ENCODE measurements around the gene SPDYC.

Gene SPDYC

DNA sequence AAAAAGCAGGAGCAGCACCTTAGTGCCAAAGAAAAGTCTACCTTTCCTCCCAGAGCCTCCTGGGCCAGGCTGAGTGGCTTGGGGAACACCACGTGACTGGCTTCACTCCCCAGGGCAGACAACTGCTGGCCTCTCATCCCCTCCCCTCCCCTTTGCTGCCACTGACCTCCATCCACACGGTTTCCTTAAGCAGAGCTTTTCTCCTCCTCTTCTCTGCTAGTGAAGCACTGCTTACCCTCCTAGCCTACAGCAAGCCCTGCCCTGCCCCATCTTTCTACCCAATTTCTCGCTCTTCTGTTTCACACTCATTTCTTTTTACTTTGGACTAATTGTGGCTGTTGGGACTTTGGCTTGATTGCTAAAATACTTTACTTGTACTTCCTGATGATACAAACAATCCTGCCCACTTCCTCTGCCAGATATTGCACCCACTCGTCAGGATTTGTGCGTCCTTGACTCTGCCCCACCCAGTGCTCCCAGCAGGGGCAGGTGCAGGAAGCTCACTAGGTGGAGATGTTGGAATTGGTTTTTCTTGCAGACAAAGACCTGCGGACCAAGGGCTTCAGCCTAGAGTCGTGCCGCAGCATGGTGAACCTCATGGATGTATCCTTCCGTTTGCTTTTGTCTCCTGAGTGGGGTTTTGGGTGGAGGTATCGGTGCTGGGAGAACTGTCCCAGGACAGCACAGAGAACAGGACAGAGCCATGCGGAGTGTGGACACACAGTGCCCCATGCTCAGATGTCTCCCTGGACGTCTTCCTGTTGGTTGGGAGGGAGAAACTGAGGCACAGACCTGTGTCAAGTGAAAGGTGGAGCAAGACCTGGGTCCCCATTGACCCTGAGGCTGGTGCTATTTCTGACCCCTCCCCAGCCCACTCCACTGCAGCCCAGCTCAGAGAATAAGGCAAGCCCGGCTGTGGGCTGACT, 39.0 kb downstream of the SPDYC start:
- FAIRE-seq = no peak

GRCh38 chr11:65209711-65210360, 39.8 kb downstream of the SPDYC start:
- FAIRE-seq = no peak

DNA sequence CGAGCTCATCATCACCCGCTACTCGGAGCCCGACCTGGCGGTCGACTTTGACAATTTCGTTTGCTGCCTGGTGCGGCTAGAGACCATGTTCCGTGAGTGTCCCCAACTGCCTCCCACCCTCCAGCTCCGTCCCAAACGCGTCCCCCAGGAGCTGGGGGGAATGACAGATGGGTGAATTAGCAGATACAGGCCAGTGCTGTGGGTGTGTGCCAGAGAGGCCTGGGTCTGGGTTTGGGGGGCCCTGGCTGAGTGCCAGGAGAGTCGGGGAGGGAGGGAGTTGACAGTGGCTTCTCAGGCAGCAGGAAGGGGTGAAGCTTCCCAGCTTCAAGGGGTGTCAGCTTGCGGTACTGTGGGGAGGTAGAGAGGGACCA, 40.3 kb downstream of the SPDYC start:
- no peak for FAIRE-seq

- FAIRE-seq = no peak
Observed at GRCh38 chr11:65210748-65211147, 40.7 kb downstream of the SPDYC start.

DNA sequence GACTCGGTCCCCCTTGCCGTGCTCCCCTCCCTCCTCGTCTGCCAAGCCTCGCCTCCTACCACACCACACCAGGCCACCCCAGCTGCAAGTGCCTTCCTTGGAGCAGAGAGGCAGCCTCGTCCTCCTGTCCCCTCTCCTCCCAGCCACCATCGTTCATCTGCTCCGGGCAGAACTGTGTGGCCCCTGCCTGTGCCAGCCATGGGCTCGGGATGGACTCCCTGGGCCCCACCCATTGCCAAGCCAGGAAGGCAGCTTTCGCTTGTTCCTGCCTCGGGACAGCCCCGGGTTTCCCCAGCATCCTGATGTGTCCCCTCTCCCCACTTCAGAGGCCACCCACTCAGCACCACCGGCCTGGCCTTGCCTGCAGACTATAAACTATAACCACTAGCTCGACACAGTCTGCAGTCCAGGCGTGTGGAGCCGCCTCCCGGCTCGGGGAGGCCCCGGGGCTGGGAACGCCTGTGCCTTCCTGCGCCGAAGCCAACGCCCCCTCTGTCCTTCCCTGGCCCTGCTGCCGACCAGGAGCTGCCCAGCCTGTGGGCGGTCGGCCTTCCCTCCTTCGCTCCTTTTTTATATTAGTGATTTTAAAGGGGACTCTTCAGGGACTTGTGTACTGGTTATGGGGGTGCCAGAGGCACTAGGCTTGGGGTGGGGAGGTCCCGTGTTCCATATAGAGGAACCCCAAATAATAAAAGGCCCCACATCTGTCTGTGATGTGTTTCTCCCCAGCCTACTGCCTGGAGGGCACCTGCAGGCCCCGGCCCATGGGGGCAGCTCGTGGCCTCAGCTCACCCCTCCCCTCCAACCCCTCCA, 41.5 kb downstream of the SPDYC start:
- no peak for FAIRE-seq

- FAIRE-seq = no peak
Observed at GRCh38 chr11:65212226-65212801, 42.3 kb downstream of the SPDYC start.

DNA sequence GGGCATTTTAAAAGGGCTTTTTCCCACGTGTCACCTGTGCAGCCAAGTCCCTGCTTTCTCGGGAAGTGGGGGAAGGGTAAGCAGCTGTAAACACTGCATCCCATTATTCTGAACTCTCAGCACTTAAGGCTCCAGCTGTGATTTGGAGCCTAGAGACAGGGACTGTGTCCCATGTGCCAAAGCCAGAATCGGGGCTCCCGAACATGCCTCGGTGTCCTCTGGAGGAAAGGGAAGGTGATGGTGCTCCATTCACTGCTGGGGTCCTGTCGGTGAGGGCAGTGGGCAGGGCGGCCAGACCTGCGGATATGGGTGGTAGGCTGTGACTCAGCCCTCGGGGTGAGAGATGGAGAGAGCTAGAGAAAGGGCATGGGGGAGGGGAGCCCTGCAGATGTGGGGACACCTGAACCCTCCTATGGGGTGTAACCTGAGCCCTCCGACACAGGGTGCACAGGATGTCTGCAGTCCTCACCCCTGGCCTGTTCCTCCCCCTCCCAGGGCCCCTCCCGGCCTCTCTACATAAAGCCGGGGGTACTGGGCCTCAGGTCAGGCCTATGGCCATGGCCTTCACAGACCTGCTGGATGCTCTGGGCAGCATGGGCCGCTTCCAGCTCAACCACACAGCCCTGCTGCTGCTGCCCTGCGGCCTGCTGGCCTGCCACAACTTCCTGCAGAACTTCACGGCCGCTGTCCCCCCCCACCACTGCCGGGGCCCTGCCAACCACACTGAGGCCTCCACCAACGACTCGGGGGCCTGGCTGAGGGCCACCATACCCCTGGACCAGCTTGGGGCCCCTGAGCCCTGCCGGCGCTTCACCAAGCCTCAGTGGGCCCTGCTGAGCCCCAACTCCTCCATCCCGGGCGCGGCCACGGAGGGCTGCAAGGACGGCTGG, 43.5 kb downstream of the SPDYC start:
- no peak for FAIRE-seq

DNA sequence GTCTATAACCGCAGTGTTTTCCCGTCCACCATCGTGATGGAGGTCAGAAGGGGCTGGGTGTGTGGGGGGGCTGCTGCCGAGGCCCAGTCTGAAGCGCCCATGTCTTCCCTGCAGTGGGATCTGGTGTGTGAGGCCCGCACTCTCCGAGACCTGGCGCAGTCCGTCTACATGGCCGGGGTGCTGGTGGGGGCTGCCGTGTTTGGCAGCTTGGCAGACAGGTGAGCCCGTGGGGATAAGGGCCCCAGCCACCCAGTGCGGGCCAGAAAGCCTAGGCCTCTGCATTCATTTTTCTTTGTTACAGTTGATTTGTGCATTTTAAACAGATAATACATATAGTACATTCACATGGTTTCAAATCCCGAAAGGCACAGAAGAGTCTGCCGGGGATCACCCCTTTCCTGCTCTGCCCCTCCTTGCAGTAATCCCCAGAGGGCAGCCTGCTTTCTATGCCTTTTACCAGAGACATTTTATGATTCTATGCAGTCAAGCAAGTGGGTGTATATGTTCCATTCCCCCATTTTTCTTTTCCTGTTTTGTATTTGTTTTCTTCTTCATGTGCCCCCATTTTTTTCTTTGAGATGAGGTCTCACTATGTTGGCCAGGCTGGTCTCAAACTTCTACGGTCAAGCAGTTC, 44.3 kb downstream of the SPDYC start:
- no peak for FAIRE-seq

- FAIRE-seq = no peak
Observed at GRCh38 chr11:65215441-65216076, 45.5 kb downstream of the SPDYC start.

DNA sequence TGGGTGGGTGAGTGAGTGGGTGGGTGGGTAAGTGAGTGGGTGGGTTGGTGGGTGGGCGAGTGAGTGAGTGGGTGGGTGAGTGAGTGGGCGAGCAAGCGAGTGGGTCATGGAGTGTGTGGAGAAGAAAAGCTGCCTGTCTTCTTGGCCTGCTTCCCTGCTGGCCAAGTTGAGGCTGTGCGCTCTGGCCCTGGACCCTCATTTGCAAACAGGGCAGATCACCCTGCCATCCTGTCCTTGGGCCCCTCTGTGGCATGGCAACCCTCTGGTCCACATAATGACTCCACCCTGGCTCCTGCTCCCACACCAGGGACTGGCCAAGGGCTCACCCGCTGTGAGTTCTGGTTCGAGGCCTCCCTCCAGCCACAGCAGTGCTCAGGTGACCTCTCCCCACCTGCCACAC, 46.8 kb downstream of the SPDYC start:
- no peak for FAIRE-seq

DNA sequence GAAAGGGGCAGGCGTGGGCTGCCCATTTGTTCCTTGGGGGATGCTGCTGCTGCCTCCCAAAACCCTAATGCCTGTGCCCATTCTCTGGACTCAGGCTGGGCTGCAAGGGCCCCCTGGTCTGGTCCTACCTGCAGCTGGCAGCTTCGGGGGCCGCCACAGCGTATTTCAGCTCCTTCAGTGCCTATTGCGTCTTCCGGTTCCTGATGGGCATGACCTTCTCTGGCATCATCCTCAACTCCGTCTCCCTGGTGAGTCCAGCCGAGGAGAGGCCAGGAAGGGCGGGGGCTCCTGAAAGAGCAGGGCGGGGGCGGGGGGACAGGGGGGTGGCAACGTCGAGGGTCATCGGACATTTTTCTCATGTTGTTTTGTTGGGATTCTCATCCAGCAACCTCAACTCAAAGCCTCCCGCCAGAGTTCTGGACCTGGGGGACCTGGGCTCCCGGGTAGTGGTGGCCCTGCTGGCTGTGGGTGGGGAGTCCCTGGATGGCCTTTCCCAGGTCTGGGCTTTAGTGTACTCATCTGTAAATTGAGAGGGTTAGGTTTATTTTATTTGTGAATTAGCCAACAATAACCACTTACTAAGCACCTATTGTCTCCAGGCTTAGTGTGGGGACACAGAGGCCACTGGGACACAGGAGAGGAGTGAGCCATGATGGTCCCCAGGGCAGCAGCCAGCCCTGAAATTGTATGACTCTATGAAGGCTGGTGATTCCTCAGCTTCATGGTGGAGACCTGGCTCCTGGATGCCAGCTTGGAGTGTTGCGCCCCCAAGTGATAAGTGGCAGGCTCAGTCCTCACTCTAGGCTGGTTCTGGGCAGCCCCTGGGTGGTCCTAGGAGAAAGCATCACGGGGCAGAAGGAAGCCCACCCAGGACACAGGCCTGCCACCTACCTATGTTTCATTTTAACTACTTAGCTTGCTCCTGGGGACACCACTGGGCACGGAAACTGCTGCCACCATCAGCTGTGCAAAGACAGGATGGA, 47.7 kb downstream of the SPDYC start:
- no peak for FAIRE-seq

- no peak for FAIRE-seq
Observed at GRCh38 chr11:65218446-65218845, 48.4 kb downstream of the SPDYC start.

GRCh38 chr11:65219930-65220213, 49.8 kb downstream of the SPDYC start:
- FAIRE-seq = no peak

GRCh38 chr11:65221026-65221425, 51.0 kb downstream of the SPDYC start:
- no peak for FAIRE-seq

Measured in colon (tissue), 2 donors.